ENCODE measurements around the gene PRSS50.

Gene PRSS50

DNA sequence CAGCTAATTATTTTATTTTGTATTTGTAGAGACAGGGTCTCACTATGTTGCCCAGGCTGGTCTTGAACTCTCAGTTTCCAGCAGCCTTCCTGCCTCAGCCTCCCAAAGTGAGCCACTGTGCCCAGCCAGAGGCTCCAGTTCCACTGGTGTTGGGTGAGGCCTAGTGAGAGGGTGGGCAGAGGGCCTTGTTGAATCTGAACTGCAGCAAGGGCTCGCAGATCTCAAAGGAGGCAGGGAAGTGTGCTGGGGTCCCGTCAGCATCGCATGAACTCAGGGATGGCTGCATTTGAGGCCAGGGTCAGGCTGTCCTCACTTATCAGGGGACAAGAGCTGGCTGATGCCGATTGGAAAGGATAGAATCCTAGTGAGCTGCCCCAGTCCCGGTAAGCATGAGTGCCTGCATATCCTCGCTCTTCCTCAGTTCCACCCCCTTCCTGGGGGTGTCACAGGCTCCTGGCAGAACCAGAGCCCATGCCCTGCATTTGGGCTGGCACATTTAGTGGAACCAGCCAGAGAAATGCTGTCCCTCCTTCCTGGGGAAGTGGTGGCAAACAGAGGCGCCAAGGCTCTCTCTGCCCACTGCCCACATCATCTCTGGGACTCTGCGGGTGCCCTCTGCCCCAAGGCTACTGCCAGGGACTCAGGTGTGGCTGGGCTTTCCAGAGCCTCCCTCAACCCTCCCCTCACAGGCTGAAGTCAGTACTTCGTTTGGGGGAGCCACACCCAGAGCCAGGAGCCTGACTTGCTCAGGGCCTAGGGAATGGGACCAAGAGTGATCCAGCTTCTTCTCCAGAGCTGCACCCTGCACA lies 48.3 kb downstream of the PRSS50 start:
- H3K36me3 ChIP-seq (replicated peaks; ENCODE audit: insufficient read depth, low read length): no peaks in the 10 kb centered on the region
- no peaks in the 10 kb centered on the region for H4K20me1 ChIP-seq (ENCODE audit: insufficient read depth, low read length)

DNA sequence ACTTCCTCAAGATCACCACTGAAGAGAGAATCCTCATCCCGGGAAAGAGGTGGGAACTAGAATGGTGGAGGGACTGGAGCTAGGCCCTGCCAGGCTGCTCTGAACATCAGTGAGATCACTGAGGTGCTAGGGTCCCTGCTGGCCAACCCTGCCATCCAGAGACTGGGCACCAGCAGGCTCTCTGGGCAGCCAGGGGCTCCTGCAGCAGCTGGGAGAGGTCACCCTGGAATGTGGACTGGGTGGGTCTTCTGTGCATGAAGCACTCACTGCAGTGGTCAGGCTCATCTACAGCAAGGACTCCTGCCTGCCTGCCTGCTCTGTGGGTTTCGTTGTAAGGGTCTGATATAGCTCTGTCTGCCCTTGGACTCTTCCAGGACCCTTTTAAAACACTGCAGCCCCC lies 49.1 kb downstream of the PRSS50 start:
- Histone ChIP-seq H3K9me3 (replicated peaks; ENCODE audit: insufficient read depth, low read length) (no peaks in the 10 kb centered on the region), H3K4me3 (ENCODE audit: low read length) (no peak overlapping the region), H2AFZ (ENCODE audit: low read length) (no peak overlapping the region), H3K27me3 (replicated peaks; ENCODE audit: insufficient read depth, low read length) (no peaks in the 10 kb centered on the region), H4K20me1 (ENCODE audit: insufficient read depth, low read length) (no peaks in the 10 kb centered on the region), H3K36me3 (replicated peaks; ENCODE audit: insufficient read depth, low read length) (no peaks in the 10 kb centered on the region), H3K79me2 (ENCODE audit: low read length) (no peaks in the 10 kb centered on the region), H3K4me1 (ENCODE audit: low read length) (no peaks in the 10 kb centered on the region), H3K9ac (ENCODE audit: low read length) (no peak overlapping the region), H3K9me2 (replicated peaks; ENCODE audit: insufficient read depth, low read length) (no peaks in the 10 kb centered on the region), H3K27ac (ENCODE audit: low read length) (no peak overlapping the region), H3K4me2 (ENCODE audit: low read depth, low read length) (no peak overlapping the region), H3F3A (ENCODE audit: insufficient read depth, low read length) (no peaks in the 10 kb centered on the region)
- TF ChIP-seq, protein P1, sequence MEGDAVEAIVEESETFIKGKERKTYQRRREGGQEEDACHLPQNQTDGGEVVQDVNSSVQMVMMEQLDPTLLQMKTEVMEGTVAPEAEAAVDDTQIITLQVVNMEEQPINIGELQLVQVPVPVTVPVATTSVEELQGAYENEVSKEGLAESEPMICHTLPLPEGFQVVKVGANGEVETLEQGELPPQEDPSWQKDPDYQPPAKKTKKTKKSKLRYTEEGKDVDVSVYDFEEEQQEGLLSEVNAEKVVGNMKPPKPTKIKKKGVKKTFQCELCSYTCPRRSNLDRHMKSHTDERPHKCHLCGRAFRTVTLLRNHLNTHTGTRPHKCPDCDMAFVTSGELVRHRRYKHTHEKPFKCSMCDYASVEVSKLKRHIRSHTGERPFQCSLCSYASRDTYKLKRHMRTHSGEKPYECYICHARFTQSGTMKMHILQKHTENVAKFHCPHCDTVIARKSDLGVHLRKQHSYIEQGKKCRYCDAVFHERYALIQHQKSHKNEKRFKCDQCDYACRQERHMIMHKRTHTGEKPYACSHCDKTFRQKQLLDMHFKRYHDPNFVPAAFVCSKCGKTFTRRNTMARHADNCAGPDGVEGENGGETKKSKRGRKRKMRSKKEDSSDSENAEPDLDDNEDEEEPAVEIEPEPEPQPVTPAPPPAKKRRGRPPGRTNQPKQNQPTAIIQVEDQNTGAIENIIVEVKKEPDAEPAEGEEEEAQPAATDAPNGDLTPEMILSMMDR (IDR thresholded peaks at IDR 0.05; ENCODE audit: low read length): no peak
- no peak for TF ChIP-seq EZH2phosphoT487 (IDR thresholded peaks at IDR 0.05; ENCODE audit: low read length)
- no peak for TF ChIP-seq EZH2 (optimal IDR thresholded peaks at IDR 0.05; ENCODE audit: low read depth, low read length)
- DNase-seq: no peak

More for the DNA sequence above, 48.3 kb downstream of the PRSS50 start:
- Histone ChIP-seq H3K9me2 (replicated peaks; ENCODE audit: insufficient read depth, low read length) (no peaks in the 10 kb centered on the region), H3K4me2 (ENCODE audit: low read depth, low read length) (no peak overlapping the region), H3K4me3 (ENCODE audit: low read length) (no peak overlapping the region), H3K27ac (ENCODE audit: low read length) (no peak overlapping the region), H2AFZ (ENCODE audit: low read length) (no peak overlapping the region), H3K9me3 (replicated peaks; ENCODE audit: insufficient read depth, low read length) (no peaks in the 10 kb centered on the region), H3K27me3 (replicated peaks; ENCODE audit: insufficient read depth, low read length) (no peaks in the 10 kb centered on the region), H3K4me1 (ENCODE audit: low read length) (no peaks in the 10 kb centered on the region), H3F3A (ENCODE audit: insufficient read depth, low read length) (no peaks in the 10 kb centered on the region), H3K9ac (ENCODE audit: low read length) (no peak overlapping the region), H3K79me2 (ENCODE audit: low read length) (no peaks in the 10 kb centered on the region)
- no peak for TF ChIP-seq EZH2phosphoT487 (IDR thresholded peaks at IDR 0.05; ENCODE audit: low read length)
- TF ChIP-seq EZH2 (optimal IDR thresholded peaks at IDR 0.05; ENCODE audit: low read depth, low read length): no peak
- TF ChIP-seq, protein P1 (IDR thresholded peaks at IDR 0.05; ENCODE audit: low read length): no peak
- DNase-seq: no peak

DNA sequence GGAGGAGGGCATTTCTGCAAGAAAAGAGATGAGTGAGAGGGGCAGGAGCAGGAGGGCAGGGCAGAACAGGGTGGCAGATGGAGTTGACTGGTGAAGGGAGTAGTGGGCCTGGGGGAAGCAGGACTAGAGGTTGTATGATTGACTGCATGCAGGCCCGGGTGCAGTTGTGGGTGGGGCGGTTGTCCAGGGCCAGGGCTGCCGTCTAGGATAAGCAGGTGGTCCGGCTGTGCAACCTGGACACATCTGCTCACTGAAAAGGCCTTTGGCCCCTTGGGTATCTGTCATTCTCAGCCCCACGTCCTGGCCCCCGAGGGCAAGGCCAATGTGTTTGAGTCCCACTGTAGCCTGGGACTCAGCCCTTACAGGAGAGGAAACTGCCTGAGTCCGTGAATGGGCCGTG lies 49.6 kb downstream of the PRSS50 start:
- no peak overlapping the region for H3K27ac ChIP-seq (ENCODE audit: low read length)
- no peaks in the 10 kb centered on the region for H3K27me3 ChIP-seq (replicated peaks; ENCODE audit: insufficient read depth, low read length)
- no peaks in the 10 kb centered on the region for H3K9me2 ChIP-seq (replicated peaks; ENCODE audit: insufficient read depth, low read length)
- no peak overlapping the region for H3K9ac ChIP-seq (ENCODE audit: low read length)
- H3K4me1 ChIP-seq (ENCODE audit: low read length): no peaks in the 10 kb centered on the region
- no peaks in the 10 kb centered on the region for H4K20me1 ChIP-seq (ENCODE audit: insufficient read depth, low read length)
- H2AFZ ChIP-seq (ENCODE audit: low read length): no peak overlapping the region
- H3K79me2 ChIP-seq (ENCODE audit: low read length): no peaks in the 10 kb centered on the region
- no peak overlapping the region for H3K4me2 ChIP-seq (ENCODE audit: low read depth, low read length)
- TF ChIP-seq, protein P1 (IDR thresholded peaks at IDR 0.05; ENCODE audit: low read length): no peak
- TF ChIP-seq EZH2 (optimal IDR thresholded peaks at IDR 0.05; ENCODE audit: low read depth, low read length) (no peak), EZH2phosphoT487 (IDR thresholded peaks at IDR 0.05; ENCODE audit: low read length) (no peak)
- no peaks in the 10 kb centered on the region for H3K36me3 ChIP-seq (replicated peaks; ENCODE audit: insufficient read depth, low read length)
- DNase-seq: no peak
- no peaks in the 10 kb centered on the region for H3K9me3 ChIP-seq (replicated peaks; ENCODE audit: insufficient read depth, low read length)
- H3F3A ChIP-seq (ENCODE audit: insufficient read depth, low read length): no peaks in the 10 kb centered on the region
- no peak overlapping the region for H3K4me3 ChIP-seq (ENCODE audit: low read length)
